Thymus (tissue), 11 donors: ENCODE data around the gene CHST11. TPM values are rescaled to one million over a fixed set of nuclear protein-coding genes. Genes with fewer than 3 reads are reported as not detected.
A peak's percentile ranks its signal among the peaks of the same experiment; 100 is the strongest.

Source experiments
- DNase-seq, 9 donors: peaks; one replicate each; pipeline ENCODE4 v3.0.0-alpha.2; 2013; ENCODE audit warnings: low spot score in 9 of 9, low read depth in 6 of 9, missing footprints in 1 of 9
- H3K27ac ChIP-seq, 2 donors: one replicate each; pipeline ENCODE4 v1.5.1; 2013; ENCODE audit warnings: control low read depth in 1 of 2, low read depth in 1 of 2, low read length in 1 of 2, mild to moderate bottlenecking in 1 of 2, moderate library complexity in 1 of 2
- H3K27me3 ChIP-seq, 2 donors: one replicate each; pipeline ENCODE4 v1.5.1; 2013; ENCODE audit warnings: low read length in 1 of 2; ENCODE audit not compliant: control insufficient read depth in 2 of 2, insufficient read depth in 1 of 2
- H3K36me3 ChIP-seq, 2 donors: one replicate each; pipeline ENCODE4 v1.5.1; 2013; ENCODE audit warnings: low read length in 1 of 2, mild to moderate bottlenecking in 1 of 2, moderate library complexity in 1 of 2; ENCODE audit not compliant: control insufficient read depth in 2 of 2, insufficient read depth in 2 of 2
- H3K4me1 ChIP-seq, 2 donors: one replicate each; pipeline ENCODE4 v1.5.1; 2013; ENCODE audit warnings: low read length in 2 of 2; ENCODE audit not compliant: control insufficient read depth in 2 of 2, insufficient read depth in 2 of 2
- H3K4me3 ChIP-seq, 2 donors: one replicate each; pipeline ENCODE4 v1.5.1; 2013; ENCODE audit warnings: low read length in 2 of 2, control low read depth in 1 of 2, mild to moderate bottlenecking in 1 of 2
- H3K9me3 ChIP-seq, 2 donors: one replicate each; pipeline ENCODE4 v1.5.1; 2013; ENCODE audit warnings: low read length in 1 of 2, mild to moderate bottlenecking in 1 of 2; ENCODE audit not compliant: control insufficient read depth in 2 of 2, insufficient read depth in 1 of 2
- WGBS: extraction: QIAGEN DNeasy Blood & Tissue Kit; methylation state at CpG from one replicate; pipeline ENCODE4 v1.1.7; 2013; 5-methylcytosine and 5-hydroxymethylcytosine counted together
- polyA plus RNA-seq: library from polyadenylated mRNA; stranded (reverse); fragments of 200-250 nt; gene quantifications from one replicate; pipeline ENCODE4 v1.2.3, GENCODE V29; 2013
- total RNA-seq: library from RNA; stranded (reverse); fragments of 120-200 nt; gene quantifications from one replicate; pipeline ENCODE4 v1.2.4, GENCODE V29; 2013
- donor health status: healthy.

Gene CHST11
- total and polyA plus RNA-seq, 2 donors: 6.7 to 21.0 TPM

DNA sequence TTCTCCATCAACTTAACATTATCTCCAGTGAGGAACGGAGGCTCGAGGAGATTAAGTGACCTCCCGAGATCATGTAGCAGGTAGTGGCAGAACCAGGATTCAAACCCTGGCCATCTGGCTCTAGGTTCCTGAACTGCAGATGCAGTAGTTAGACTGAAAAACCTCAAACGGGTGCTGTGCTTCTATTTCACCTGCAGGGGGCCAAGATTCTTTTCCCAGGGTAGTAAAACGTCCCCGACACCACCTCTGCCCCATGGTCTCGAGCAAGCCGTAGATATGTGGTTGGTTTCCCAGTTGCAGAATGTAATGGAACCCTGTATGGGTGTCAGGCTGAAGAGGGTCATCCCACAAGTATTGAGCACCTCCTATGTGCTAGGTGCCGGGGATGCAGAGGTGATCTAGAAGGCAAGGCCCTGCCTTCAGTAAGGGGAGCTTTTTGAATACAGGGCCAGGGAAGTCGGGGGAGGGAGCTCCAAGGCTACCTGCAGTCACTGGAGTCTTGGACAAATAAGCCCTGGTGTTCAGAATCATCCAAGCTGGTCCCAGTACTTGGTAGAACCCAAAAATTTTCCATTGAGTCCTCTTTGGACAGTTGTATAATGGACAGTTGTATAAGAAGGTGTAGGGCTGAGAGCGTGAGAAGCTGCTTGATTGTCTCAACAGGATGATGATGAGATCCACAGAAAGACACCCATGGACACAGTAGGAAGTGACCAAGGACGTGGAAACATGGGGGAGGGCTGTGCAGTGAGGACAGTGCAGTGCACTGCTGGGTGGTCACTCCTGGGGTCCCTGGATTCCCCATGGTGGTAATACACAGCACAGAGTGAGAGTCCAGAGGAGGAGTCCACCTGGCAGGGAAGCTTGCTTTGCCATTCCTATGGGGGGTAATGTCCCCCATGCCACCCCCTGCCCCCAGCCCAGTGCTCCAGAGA, 197.2 kb downstream of the CHST11 start:
- no peak overlapping the region for H3K27ac ChIP-seq
- WGBS: 94% methylated on average over 12 of the region's 12 CpGs
- no peak overlapping the region for H3K4me3 ChIP-seq
- peaks cover 6 to 11% of the 10 kb centered on the region in 2 donors for H3K36me3 ChIP-seq
- H3K9me3 ChIP-seq: no peaks in the 10 kb centered on the region
- H3K4me1 ChIP-seq: no peaks in the 10 kb centered on the region
- DNase-seq: peak in 1 of 9 donors; percentile 37
- no peaks in the 10 kb centered on the region for H3K27me3 ChIP-seq

DNA sequence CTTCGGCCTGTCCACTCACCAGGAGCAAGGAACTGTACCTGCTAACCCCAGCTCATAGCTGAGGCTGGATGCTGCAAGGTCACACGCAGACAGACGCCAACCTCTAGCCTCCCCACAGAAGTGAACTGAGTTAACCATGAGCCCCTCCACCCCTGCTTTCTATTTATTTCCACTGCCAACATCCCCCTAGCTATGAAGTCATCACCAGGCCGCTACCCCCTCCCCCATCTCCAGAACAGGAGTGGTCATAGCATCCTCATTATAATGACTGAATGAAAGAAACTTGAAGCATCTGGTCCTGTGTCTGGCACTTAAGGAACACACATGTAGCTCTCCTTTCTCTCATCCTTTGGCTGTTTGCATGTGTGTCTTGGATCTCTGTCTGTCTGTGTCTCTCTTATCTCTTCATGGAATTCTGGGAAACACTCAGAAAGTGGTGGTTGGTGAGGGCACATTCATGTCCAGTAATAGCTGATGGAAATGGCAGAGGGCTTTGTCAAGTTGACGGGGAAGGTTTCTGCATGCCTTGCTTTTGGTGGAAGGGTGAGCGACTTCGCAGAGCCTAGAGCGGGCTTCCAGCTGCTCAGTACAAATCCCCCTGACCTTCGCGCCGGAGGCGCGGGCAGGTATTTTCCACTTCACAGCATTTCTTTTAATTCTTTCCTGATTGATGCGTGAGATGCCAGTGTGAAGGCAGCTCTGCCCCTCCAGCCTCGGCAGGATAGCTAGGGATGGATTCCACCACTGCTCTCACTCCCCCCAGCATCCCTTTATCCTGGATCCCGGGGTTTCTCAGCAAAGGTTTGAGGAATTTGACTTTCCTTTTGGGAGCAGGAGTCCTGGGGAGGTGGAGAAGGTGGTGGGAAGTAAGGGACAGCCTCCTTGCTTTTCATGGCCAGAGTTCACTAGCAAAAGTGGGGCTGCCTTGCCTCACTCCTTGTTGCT, 198.2 kb downstream of the CHST11 start:
- no peaks in the 10 kb centered on the region for H3K27me3 ChIP-seq
- no peak overlapping the region for H3K4me3 ChIP-seq
- no peaks in the 10 kb centered on the region for H3K9me3 ChIP-seq
- 96% methylated on average over 16 of the region's 16 CpGs for WGBS
- no peaks in the 10 kb centered on the region for H3K4me1 ChIP-seq
- H3K27ac ChIP-seq: no peak overlapping the region
- DNase-seq: no peak
- peaks cover 6 to 11% of the 10 kb centered on the region in 2 donors for H3K36me3 ChIP-seq

DNA sequence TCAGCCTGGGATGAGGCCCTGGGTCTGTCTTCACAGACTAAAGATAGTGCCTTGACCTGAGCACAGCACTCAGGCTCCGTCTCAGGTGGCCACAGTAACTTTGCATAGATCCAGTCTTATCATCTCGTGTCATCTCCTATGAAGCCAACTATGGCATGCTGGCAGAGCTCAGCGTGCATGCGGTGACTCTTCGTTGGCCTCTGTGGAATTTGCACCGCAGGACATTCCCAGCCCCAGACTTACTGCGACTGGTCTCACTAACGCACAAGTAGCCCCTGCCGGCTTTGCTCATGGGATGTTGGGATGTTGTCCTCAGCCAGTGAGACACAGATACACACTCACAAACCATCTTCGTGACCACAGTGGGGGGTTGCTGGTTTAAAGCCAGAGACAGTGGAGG, 199.6 kb downstream of the CHST11 start:
- H3K9me3 ChIP-seq: no peaks in the 10 kb centered on the region
- no peak for DNase-seq
- H3K27ac ChIP-seq: no peak overlapping the region
- 97% methylated on average over 10 of the region's 10 CpGs for WGBS
- H3K4me3 ChIP-seq: no peak overlapping the region
- no peaks in the 10 kb centered on the region for H3K27me3 ChIP-seq
- H3K4me1 ChIP-seq: no peaks in the 10 kb centered on the region
- H3K36me3 ChIP-seq: peaks cover 4 to 6% of the 10 kb centered on the region in 2 donors

DNA sequence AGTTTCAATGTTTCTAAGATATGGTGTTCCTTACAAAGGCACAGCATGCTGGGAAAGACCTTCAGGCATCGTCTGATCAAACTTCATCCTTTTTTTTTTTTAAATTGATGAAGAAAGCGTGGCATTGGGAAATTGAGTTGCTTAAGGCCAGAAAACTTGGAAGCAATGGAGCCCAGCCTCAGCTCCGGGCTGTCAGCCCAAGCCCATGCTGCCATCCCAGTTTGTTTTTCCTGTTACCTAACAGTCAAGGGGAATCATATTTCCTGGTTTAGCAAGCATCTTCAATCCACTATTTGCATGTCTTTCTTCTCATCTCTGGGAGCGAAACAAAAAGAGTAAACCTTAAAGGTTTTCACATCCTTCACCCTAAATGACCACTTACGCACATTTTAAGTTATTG, 200.2 kb downstream of the CHST11 start:
- no peak overlapping the region for H3K27ac ChIP-seq
- H3K4me3 ChIP-seq: no peak overlapping the region
- DNase-seq: no peak
- H3K9me3 ChIP-seq: no peaks in the 10 kb centered on the region
- peaks cover 4 to 5% of the 10 kb centered on the region in 2 donors for H3K36me3 ChIP-seq
- no peaks in the 10 kb centered on the region for H3K4me1 ChIP-seq
- 96% methylated on average over 5 of the region's 5 CpGs for WGBS
- H3K27me3 ChIP-seq: no peaks in the 10 kb centered on the region

DNA sequence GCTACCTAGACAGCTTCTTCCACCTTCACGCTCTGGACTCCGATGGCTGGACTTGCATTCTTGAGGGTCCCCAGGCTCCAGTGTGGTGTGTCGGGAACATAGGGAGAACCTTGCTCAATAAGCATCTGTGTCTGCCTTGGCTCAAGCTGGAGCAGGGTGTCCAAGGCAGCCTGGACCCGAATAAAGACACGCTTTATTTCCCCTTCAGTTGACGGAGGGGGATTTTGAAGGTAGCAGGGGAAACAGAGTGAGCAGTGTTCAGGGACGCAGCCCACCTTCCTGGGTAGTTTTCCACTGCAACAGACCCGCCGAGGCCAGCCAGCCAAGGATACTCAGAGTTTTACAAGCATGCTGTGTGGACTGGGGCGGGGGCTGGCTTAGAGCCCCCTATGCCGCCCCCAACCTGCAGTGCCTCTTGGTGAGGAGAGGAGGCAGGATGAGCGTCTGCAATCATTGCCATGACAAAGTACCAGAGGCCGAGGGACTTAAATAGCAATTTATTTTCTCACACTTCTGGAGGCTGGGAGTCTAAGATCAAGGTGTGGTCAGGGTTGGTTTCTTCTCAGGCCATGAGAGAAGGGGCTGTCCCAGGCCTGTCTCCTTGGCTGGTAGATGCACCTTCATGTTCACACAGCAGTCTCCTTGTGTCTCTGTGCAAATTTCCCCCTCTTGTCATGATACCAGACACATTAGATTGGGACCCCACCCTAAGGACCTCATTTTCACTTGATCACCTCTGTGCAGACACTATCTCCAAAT, 201.2 kb downstream of the CHST11 start:
- 97% methylated on average over 13 of the region's 13 CpGs for WGBS
- no peak for DNase-seq
- H3K36me3 ChIP-seq: peaks cover 0 to 5% of the 10 kb centered on the region in 2 donors

DNA sequence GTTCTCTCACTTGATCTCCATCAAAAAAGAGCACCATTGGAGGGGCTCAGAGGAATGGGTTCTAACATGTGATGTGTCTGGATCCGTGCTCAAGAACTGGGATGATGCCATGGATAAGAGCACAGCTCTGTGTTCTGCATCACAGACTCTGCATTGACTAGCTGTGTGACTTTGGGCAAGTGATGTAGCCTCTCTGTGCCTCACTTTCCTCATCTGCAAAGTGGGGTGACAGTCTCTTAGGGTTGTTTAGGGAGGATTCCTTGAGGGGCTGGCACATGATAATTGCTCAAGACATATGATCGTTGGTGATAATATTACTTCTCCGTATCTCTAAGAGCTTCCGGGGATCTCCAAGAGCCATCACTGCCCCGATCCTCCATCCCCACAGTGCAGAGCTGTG, 202.3 kb downstream of the CHST11 start:
- WGBS: over 99% methylated on average over 5 of the region's 5 CpGs
- no peaks in the 10 kb centered on the region for H3K4me1 ChIP-seq
- no peak overlapping the region for H3K4me3 ChIP-seq
- H3K27ac ChIP-seq: no peak overlapping the region
- no peaks in the 10 kb centered on the region for H3K9me3 ChIP-seq
- DNase-seq: no peak
- H3K27me3 ChIP-seq: no peaks in the 10 kb centered on the region
- H3K36me3 ChIP-seq: peaks cover 0 to 5% of the 10 kb centered on the region in 2 donors

More for the DNA sequence above, 201.2 kb downstream of the CHST11 start:
- H3K27me3 ChIP-seq: no peaks in the 10 kb centered on the region
- no peaks in the 10 kb centered on the region for H3K4me1 ChIP-seq
- H3K4me3 ChIP-seq: no peak overlapping the region
- no peaks in the 10 kb centered on the region for H3K9me3 ChIP-seq
- H3K27ac ChIP-seq: no peak overlapping the region

DNA sequence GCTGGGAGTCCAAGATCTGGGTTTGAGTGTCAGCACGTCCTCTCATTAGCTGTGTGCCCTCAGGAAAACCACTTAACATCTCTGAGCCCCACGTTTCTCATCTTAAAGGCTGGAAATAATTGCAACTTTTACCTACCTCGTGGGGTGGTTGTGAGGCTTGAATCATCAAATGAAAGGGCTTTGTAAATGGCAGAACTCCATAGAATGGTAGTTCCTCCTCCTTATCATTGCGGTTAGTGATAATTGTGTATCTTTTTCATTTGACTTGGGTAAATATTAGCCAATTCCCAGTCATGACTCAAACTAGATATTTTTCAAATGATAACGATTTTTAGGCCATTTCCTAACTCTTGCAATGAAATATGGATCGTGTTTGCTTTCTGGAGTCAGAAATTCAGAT, 205.5 kb downstream of the CHST11 start:
- no peak overlapping the region for H3K4me3 ChIP-seq
- 95% methylated on average over 6 of the region's 6 CpGs for WGBS
- H3K36me3 ChIP-seq: peaks cover 0 to 1% of the 10 kb centered on the region in 2 donors
- H3K27me3 ChIP-seq: no peaks in the 10 kb centered on the region
- no peaks in the 10 kb centered on the region for H3K4me1 ChIP-seq
- H3K9me3 ChIP-seq: no peaks in the 10 kb centered on the region
- DNase-seq: no peak
- no peak overlapping the region for H3K27ac ChIP-seq

DNA sequence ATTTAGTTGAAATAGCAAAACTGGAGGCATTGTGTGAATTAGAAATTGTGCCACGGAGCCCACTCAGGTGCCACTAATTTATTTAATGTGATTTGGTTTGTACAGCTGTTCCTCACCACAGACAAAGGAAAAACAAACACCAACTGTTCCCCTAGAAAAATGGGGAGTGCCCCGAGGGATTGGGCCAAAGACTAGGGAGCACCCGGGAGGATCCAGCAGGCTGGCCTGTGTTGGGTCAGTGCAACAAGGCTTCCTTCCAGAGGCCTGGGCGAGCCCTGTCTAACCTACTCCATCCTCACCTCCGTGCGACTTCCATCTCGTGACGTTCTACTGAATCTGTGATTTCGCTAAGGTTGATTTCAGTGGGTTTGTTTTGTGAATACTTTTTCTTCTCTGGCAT, 206.2 kb downstream of the CHST11 start:
- 96% methylated on average over 9 of the region's 9 CpGs for WGBS
- Histone ChIP-seq H3K4me1 (peaks cover 0 to 4% of the 10 kb centered on the region in 2 donors), H3K27ac (no peak overlapping the region), H3K36me3 (peaks cover 0 to 6% of the 10 kb centered on the region in 2 donors), H3K9me3 (no peaks in the 10 kb centered on the region), H3K4me3 (no peak overlapping the region), H3K27me3 (no peaks in the 10 kb centered on the region)
- no peak for DNase-seq
